ENCODE data around the gene ZNF583. TPM values are rescaled to one million over a fixed set of nuclear protein-coding genes. Genes with fewer than 3 reads are reported as not detected.

ZNF583 gene
- total RNA-seq, 1 donor from 2014 or later: 8.1 TPM

- DNase-seq: no peak
These were observed 70.2 kb downstream of the ZNF583 start for GRCh38 chr19:56474308-56474707.

GRCh38 chr19:56476093-56476492, 72.0 kb downstream of the ZNF583 start:
- no peak for DNase-seq

Other genes starting within 250 kb of the ZNF583 start
- not detected for gene GALP, start 228.3 kb upstream of the ZNF583 start, total RNA-seq
- not detected for gene ZSCAN5B, start 206.5 kb upstream of the ZNF583 start, total RNA-seq
- not detected for gene ZSCAN5C, start 202.1 kb upstream of the ZNF583 start, total RNA-seq
- gene EDDM13, start 131.6 kb upstream of the ZNF583 start, total RNA-seq: not detected
- gene ZSCAN5A, start 89.5 kb upstream of the ZNF583 start, total RNA-seq: 1.8 TPM
- 3.4 TPM for gene ZNF582, start 10.8 kb upstream of the ZNF583 start, total RNA-seq
- 9.6 TPM for gene ZNF667, start 73.0 kb downstream of the ZNF583 start, total RNA-seq
- gene ZNF471, start 103.5 kb downstream of the ZNF583 start, total RNA-seq: 8.6 TPM
- 19.9 TPM for gene ZFP28, start 134.6 kb downstream of the ZNF583 start, total RNA-seq
- gene ZNF470, start 163.1 kb downstream of the ZNF583 start, total RNA-seq: 5.5 TPM
- 10.5 TPM for gene ZNF71, start 191.0 kb downstream of the ZNF583 start, total RNA-seq
- 0.31 TPM for gene SMIM17, start 238.8 kb downstream of the ZNF583 start, total RNA-seq